ENCODE results near the gene CAND1. TPM values are rescaled to one million over a fixed set of nuclear protein-coding genes. Genes with fewer than 3 reads are reported as not detected.

The CAND1 gene
- total RNA-seq (100 to 1,000 TPM in 4 of 5 donors, 10 to 100 TPM in 1; 91.4 to 113 (median 107) TPM), total RNA-seq (147 to 495 (median 222) reads per million in 29 experiments)
- total RNA-seq (2013): 121 TPM

DNA sequence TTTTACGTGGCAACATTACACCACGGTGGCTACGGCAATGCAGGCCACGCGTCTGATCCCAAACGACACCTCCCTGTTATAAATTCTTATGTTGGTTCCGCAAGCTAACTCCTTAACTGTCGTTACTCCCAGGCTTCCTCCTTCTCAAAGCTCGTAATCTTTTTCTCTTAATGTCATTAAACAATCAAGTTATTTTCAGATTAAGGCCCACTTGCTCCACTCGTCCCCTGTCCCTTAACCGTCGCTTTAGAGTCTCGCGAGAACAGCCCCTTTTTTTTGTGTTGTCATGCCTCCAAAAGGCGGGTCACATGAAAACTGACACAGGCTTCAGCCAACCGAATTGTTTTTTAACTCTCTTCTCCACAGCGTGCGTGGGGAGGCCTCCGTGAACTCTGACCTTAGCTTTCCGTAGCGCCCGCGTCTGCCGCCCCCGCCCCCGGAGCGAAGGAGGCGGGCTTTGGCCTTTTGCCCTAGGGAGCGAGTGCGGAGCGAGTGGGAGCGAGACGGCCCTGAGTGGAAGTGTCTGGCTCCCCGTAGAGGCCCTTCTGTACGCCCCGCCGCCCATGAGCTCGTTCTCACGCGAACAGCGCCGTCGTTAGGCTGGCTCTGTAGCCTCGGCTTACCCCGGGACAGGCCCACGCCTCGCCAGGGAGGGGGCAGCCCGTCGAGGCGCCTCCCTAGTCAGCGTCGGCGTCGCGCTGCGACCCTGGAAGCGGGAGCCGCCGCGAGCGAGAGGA, at the start of gene CAND1:
CAND1 (plus strand) TSS at position 463 of the 737 bp plus-strand sequence. CDS start 360 bp downstream, outside the sequence.
- Mint-ChIP-seq H3K4me1 (peaks cover 48 to 55% (median 50%) of the 10 kb centered on the region in 3 donors), H3K27me3 (no peaks in the 10 kb centered on the region), H3K27ac (peak within 1 kb of the TSS; percentile 98), H3K36me3 (peaks cover 4% of the 10 kb centered on the region), H3K9me3 (no peaks in the 10 kb centered on the region), H3K4me3 (peak within 1 kb of the TSS; percentile 92 to 99 (median 93))
- DNase-seq: peak; percentile 90 to 99 (median 95)
- no peaks in the 10 kb centered on the region for H3K27me3 ChIP-seq (replicated peaks in 1 of 2; ENCODE audit: control insufficient read depth in 2 of 2, extremely low read depth in 1 of 2, insufficient read depth in 2 of 2, low read length in 1 of 2)
- WGBS (ENCODE audit: insufficient coverage): under 1% methylated on average over 60 of the region's 61 CpGs
- ChIA-PET CTCF (interaction anchor here (0.6 to 2.3 kb wide), 17 partner anchors 12 to 1888 kb away, joined by 3 to 9 read pairs (median 4); partner anchors contain the start of gene MDM2 (in 1 of the 2)), POLR2A (interaction anchor here (0.5 to 1.5 kb wide), 13 partner anchors 8 to 1343 kb away, joined by 3 to 11 read pairs (median 3); partner anchors contain the start of genes DYRK2 (in 1 of the 2) and LLPH (in 1 of the 2))
- no peaks in the 10 kb centered on the region for H3K9me3 ChIP-seq
- H3K27ac ChIP-seq (ENCODE audit: low read length): peak within 1 kb of the TSS; percentile 94
- H3K4me1 ChIP-seq (ENCODE audit: control insufficient read depth in 1 of 2, extremely low read depth in 1 of 2, insufficient read depth in 2 of 2, low read length in 2 of 2): peaks cover 22 to 32% of the 10 kb centered on the region in 2 experiments
- ATAC-seq (replicated peaks in 1 of 4): peak; percentile 80 to 86 (median 82)
- H3K4me3 ChIP-seq (ENCODE audit: control insufficient read depth in 1 of 2, extremely low read depth in 1 of 2, low read length in 1 of 2): peak within 1 kb of the TSS; percentile 97
- no peaks in the 10 kb centered on the region for H3K36me3 ChIP-seq (ENCODE audit: control insufficient read depth in 2 of 2, extremely low read depth in 1 of 2, insufficient read depth in 1 of 2, low read length in 1 of 2)

DNA sequence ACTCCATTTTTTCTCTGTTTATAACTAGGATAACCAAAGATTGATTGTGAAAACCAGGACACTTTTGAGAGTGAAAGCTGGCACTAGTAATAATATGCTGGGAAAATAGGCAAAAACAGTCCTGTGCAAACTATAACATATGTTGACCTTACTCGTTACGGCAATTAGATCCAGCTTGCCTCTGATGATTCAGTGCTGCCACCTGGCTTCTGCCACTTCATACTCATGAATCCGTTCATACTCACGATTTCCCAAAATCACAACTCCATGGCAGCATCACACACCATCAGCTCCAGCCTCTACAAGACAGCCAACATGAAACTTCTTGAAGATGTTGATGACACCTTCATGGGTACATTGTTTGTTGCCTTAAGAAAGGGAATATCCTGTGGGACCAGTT, 49.1 kb upstream of the CAND1 start:
- Mint-ChIP-seq H3K36me3 (no peaks in the 10 kb centered on the region), H3K4me1 (peaks cover 0 to 3% (median 0%) of the 10 kb centered on the region in 3 donors), H3K27me3 (peaks cover 0 to 2% of the 10 kb centered on the region in 2 donors), H3K9me3 (no peaks in the 10 kb centered on the region), H3K4me3 (no peak overlapping the region), H3K27ac (no peak overlapping the region)
- Histone ChIP-seq H3K27me3 (replicated peaks in 1 of 2; ENCODE audit: control insufficient read depth in 2 of 2, extremely low read depth in 1 of 2, insufficient read depth in 2 of 2, low read length in 1 of 2) (no peaks in the 10 kb centered on the region), H3K4me1 (ENCODE audit: control insufficient read depth in 1 of 2, extremely low read depth in 1 of 2, insufficient read depth in 2 of 2, low read length in 2 of 2) (no peaks in the 10 kb centered on the region), H3K9me3 (no peaks in the 10 kb centered on the region), H3K27ac (ENCODE audit: low read length) (no peak overlapping the region), H3K36me3 (ENCODE audit: control insufficient read depth in 2 of 2, extremely low read depth in 1 of 2, insufficient read depth in 1 of 2, low read length in 1 of 2) (no peaks in the 10 kb centered on the region), H3K4me3 (ENCODE audit: control insufficient read depth in 1 of 2, extremely low read depth in 1 of 2, low read length in 1 of 2) (no peak overlapping the region)
- DNase-seq (no peak), ATAC-seq (replicated peaks in 1 of 4) (no peak)
- 83% methylated on average over 2 of the region's 4 CpGs for WGBS (ENCODE audit: insufficient coverage)
- POLR2A ChIA-PET: no interaction called here
- CTCF ChIA-PET: interaction anchor here in 1 of 2 donors (0.6 kb wide), 1 partner anchor 51 kb away, joined by 4 read pairs; no protein-coding TSS in a partner anchor

DNA sequence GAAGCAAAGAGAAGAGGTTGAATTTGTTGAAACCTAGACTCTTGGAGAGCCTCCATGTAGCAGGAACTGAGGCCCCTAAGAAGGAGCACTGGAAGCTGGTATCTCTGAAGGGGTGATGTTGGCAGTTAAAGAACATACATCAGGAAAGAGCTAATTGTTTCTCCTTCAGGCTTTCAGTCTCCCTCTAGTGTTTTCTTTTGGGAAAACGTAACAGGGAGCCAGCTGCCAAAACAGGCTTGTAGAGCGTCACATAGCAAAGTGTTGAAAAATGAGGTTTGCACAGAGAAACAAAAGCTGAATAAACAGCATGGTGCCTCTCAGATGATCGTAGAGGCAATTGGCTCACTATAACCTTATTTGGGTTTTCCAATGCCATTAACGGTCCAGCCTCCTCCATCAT, 46.9 kb upstream of the CAND1 start:
- no peaks in the 10 kb centered on the region for H3K4me1 ChIP-seq (ENCODE audit: control insufficient read depth in 1 of 2, extremely low read depth in 1 of 2, insufficient read depth in 2 of 2, low read length in 2 of 2)
- WGBS (ENCODE audit: insufficient coverage): 63% methylated on average over 2 of the region's 4 CpGs
- H3K9me3 Mint-ChIP-seq: peaks cover 0 to 2% (median 0%) of the 10 kb centered on the region in 3 donors

DNA sequence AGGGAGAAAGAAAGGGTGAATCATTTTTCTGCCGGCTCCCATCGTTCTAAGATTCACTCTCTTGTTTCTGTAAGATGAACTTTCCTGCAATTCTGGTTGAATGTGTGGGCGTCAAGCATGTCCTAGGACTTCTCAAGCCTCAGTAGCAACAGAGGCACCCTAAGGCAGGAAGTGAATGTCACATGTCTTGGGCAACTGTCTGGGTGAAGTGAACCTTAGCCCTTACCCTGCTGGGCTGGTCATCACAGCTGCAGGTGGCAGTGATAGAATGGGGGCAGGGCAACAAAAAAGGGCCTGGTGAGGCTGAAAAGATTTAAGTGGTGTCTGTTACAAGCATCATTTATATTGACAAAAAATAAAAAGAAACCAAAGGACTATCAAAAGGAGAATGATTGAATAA, 45.9 kb upstream of the CAND1 start:
- Histone ChIP-seq H3K4me3 (ENCODE audit: control insufficient read depth in 1 of 2, extremely low read depth in 1 of 2, low read length in 1 of 2) (no peak overlapping the region), H3K27me3 (replicated peaks in 1 of 2; ENCODE audit: control insufficient read depth in 2 of 2, extremely low read depth in 1 of 2, insufficient read depth in 2 of 2, low read length in 1 of 2) (no peaks in the 10 kb centered on the region), H3K9me3 (no peaks in the 10 kb centered on the region), H3K27ac (ENCODE audit: low read length) (no peak overlapping the region), H3K36me3 (ENCODE audit: control insufficient read depth in 2 of 2, extremely low read depth in 1 of 2, insufficient read depth in 1 of 2, low read length in 1 of 2) (no peaks in the 10 kb centered on the region), H3K4me1 (ENCODE audit: control insufficient read depth in 1 of 2, extremely low read depth in 1 of 2, insufficient read depth in 2 of 2, low read length in 2 of 2) (no peaks in the 10 kb centered on the region)
- Mint-ChIP-seq H3K27ac (no peak overlapping the region), H3K4me3 (no peak overlapping the region), H3K4me1 (peaks cover 0 to 3% (median 0%) of the 10 kb centered on the region in 3 donors), H3K36me3 (no peaks in the 10 kb centered on the region), H3K9me3 (peaks cover 0 to 3% (median 0%) of the 10 kb centered on the region in 3 donors), H3K27me3 (no peaks in the 10 kb centered on the region)
- DNase-seq: no peak
- POLR2A ChIA-PET: no interaction called here
- CTCF ChIA-PET: no interaction called here
- no peak for ATAC-seq (replicated peaks in 1 of 4)
- WGBS (ENCODE audit: insufficient coverage): 80% methylated on average over 3 of the region's 3 CpGs

More for the DNA sequence above, 46.9 kb upstream of the CAND1 start:
- ChIA-PET CTCF (no interaction called here), POLR2A (no interaction called here)
- no peaks in the 10 kb centered on the region for H3K36me3 ChIP-seq (ENCODE audit: control insufficient read depth in 2 of 2, extremely low read depth in 1 of 2, insufficient read depth in 1 of 2, low read length in 1 of 2)
- H3K9me3 ChIP-seq: no peaks in the 10 kb centered on the region
- no peaks in the 10 kb centered on the region for H3K27me3 ChIP-seq (replicated peaks in 1 of 2; ENCODE audit: control insufficient read depth in 2 of 2, extremely low read depth in 1 of 2, insufficient read depth in 2 of 2, low read length in 1 of 2)
- no peak overlapping the region for H3K27ac Mint-ChIP-seq
- no peak overlapping the region for H3K27ac ChIP-seq (ENCODE audit: low read length)
- no peak overlapping the region for H3K4me3 ChIP-seq (ENCODE audit: control insufficient read depth in 1 of 2, extremely low read depth in 1 of 2, low read length in 1 of 2)
- no peak overlapping the region for H3K4me3 Mint-ChIP-seq
- ATAC-seq (replicated peaks in 1 of 4) (no peak), DNase-seq (no peak)
- peaks cover 0 to 3% (median 0%) of the 10 kb centered on the region in 3 donors for H3K4me1 Mint-ChIP-seq
- H3K36me3 Mint-ChIP-seq: no peaks in the 10 kb centered on the region
- H3K27me3 Mint-ChIP-seq: no peaks in the 10 kb centered on the region

DNA sequence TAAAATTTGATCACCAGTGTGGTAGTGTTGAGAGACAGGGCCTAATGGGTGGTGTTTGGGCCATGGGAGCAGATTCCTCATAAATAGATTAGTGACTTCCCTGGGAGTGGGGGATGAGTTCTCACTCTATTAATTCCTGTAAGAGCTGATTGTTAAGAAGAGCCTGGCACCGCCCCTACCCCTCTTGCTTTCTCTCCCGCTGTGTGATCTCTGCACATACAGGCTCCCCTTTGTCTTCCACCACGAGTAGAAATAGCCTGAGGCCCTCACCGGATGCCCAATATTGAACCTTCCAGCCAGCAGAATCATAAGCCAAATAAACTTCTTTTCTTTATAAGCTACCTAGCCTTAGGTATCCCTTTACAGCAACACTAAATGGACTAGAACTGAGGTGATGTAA, 31.9 kb upstream of the CAND1 start:
- WGBS (ENCODE audit: insufficient coverage): 58% methylated on average over 2 of the region's 4 CpGs
- CTCF ChIA-PET: no interaction called here
- H3K27ac Mint-ChIP-seq: no peak overlapping the region

DNA sequence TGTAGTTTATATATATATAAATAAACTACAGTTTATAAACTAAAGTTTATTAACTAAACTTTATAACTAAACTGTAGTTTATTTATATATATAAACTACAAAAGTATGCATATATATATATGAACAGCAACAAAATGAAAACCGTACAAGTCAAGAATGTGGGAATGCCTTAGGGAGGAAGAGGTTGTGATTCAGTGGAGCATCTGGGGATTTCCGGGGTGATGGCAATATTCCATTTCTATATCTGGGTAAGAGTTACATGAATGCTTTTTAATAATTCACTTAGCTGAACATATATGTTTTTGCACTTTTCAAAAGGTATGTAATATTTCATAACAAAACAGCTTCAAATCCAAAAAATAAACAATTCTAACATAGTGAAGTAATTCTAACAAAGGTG, 30.1 kb upstream of the CAND1 start:
- H3K9me3 ChIP-seq: no peaks in the 10 kb centered on the region
- ChIA-PET POLR2A (interaction anchor here in 1 of 2 donors (0.7 kb wide), 1 partner anchor 573 kb away, joined by 3 read pairs; no protein-coding TSS in a partner anchor), CTCF (no interaction called here)
- no peak overlapping the region for H3K4me3 ChIP-seq (ENCODE audit: control insufficient read depth in 1 of 2, extremely low read depth in 1 of 2, low read length in 1 of 2)
- no CpG with 5 or more reads among the region's 2 CpGs for WGBS (ENCODE audit: insufficient coverage)
- no peak overlapping the region for H3K27ac ChIP-seq (ENCODE audit: low read length)
- Mint-ChIP-seq H3K27me3 (peaks cover 4 to 10% of the 10 kb centered on the region in 2 donors), H3K9me3 (peaks cover 1 to 9% (median 9%) of the 10 kb centered on the region in 3 donors), H3K27ac (no peak overlapping the region), H3K36me3 (peaks cover 5% of the 10 kb centered on the region), H3K4me1 (no peaks in the 10 kb centered on the region), H3K4me3 (no peak overlapping the region)
- ATAC-seq (replicated peaks in 1 of 4): no peak
- H3K36me3 ChIP-seq (ENCODE audit: control insufficient read depth in 2 of 2, extremely low read depth in 1 of 2, insufficient read depth in 1 of 2, low read length in 1 of 2): no peaks in the 10 kb centered on the region
- no peaks in the 10 kb centered on the region for H3K4me1 ChIP-seq (ENCODE audit: control insufficient read depth in 1 of 2, extremely low read depth in 1 of 2, insufficient read depth in 2 of 2, low read length in 2 of 2)
- H3K27me3 ChIP-seq (replicated peaks in 1 of 2; ENCODE audit: control insufficient read depth in 2 of 2, extremely low read depth in 1 of 2, insufficient read depth in 2 of 2, low read length in 1 of 2): no peaks in the 10 kb centered on the region
- no peak for DNase-seq

More for the DNA sequence above, 31.9 kb upstream of the CAND1 start:
- Mint-ChIP-seq H3K9me3 (peaks cover 1 to 9% (median 9%) of the 10 kb centered on the region in 3 donors), H3K36me3 (peaks cover 5% of the 10 kb centered on the region), H3K4me3 (no peak overlapping the region), H3K27me3 (peaks cover 8 to 20% of the 10 kb centered on the region in 2 donors), H3K4me1 (no peaks in the 10 kb centered on the region)
- Histone ChIP-seq H3K4me1 (ENCODE audit: control insufficient read depth in 1 of 2, extremely low read depth in 1 of 2, insufficient read depth in 2 of 2, low read length in 2 of 2) (no peaks in the 10 kb centered on the region), H3K27ac (ENCODE audit: low read length) (no peak overlapping the region), H3K27me3 (replicated peaks in 1 of 2; ENCODE audit: control insufficient read depth in 2 of 2, extremely low read depth in 1 of 2, insufficient read depth in 2 of 2, low read length in 1 of 2) (no peaks in the 10 kb centered on the region), H3K9me3 (no peaks in the 10 kb centered on the region), H3K36me3 (ENCODE audit: control insufficient read depth in 2 of 2, extremely low read depth in 1 of 2, insufficient read depth in 1 of 2, low read length in 1 of 2) (no peaks in the 10 kb centered on the region), H3K4me3 (ENCODE audit: control insufficient read depth in 1 of 2, extremely low read depth in 1 of 2, low read length in 1 of 2) (no peak overlapping the region)
- ATAC-seq (replicated peaks in 1 of 4): no peak
- POLR2A ChIA-PET: no interaction called here
- DNase-seq: no peak

All from T-cell (primary cell).